Glomerular visceral epithelial cell (primary cell): ENCODE data around the gene NT5DC3.

Source experiments
- DNase-seq: peaks from one replicate; pipeline ENCODE4 v3.0.0-alpha.2; 2016; ENCODE audit errors: extremely low spot score

NT5DC3 gene

GRCh38 chr12:103833095-103833775 lies 7.8 kb downstream of the NT5DC3 start:
- DNase-seq = no peak

DNA sequence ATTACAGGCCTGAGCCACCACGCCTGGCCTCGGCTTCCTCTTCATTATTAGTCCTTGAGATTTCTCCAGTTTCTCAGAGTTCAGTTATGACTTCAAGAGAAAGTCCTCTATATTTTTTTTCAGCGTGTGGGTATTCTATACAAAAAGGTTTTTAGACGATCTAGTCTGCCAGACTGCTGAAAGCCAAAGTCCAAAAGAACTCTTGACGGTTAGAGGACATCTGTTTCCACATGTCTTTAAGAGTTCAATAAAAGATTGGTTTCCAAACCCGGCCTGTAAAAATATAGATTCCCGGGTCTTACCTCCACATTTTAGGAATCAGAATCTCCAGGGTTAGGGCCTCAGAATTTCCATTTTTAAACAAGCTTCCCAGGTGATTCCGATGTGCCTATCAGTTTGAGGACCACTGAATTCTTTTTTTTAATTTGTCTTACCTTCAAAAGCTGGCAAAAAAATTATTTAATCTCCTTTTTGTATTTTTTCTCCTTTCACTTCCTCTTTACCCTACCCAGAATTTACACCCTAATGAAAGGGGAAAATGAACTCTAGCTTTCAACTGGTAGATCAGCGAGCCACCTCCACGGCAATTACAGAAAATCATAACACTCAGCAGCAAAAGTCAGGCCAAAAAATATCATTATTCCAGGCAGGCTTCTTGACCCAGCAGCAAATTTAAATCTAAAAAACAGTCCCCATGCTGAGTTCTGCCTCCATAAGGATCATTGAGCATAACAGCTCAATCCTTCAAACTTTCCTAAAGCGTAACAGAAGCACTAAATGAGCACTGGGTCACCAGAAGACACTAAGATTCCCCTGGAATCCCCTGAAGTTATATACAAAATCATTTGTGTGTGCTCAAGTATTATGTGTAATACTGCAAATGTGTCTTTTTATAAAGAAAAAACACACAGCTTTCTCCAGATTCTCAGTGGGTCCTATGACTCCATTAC lies 8.7 kb downstream of the NT5DC3 start:
- DNase-seq = no peak

DNA sequence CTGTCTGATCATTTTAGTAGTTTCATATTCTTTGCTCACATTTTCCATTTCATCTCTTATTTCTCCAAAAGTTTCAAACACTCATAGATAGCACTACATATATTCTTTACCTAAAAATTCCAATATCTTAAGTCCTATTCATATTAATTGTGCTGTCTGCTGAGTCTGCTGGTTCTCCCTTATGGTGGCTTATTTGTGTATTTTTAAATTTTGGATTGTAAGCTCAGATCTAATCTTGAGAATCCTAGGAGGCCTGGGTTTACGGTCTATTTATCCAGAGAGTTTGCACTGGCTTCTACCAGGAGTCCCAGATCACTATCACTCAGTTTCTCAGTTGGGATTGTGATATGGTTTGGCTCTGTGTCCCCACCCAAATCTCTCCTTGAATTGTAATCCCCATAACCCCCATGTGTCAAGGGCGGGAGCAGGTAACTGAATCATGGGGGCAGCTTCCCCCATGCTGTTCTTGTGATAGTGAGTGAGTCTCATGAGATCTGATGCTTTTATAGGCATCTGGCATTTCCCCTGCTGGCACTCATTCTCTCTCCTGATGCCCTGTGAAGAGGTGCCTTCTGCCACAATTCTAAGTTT lies 10.2 kb downstream of the NT5DC3 start:
- DNase-seq = no peak

DNA sequence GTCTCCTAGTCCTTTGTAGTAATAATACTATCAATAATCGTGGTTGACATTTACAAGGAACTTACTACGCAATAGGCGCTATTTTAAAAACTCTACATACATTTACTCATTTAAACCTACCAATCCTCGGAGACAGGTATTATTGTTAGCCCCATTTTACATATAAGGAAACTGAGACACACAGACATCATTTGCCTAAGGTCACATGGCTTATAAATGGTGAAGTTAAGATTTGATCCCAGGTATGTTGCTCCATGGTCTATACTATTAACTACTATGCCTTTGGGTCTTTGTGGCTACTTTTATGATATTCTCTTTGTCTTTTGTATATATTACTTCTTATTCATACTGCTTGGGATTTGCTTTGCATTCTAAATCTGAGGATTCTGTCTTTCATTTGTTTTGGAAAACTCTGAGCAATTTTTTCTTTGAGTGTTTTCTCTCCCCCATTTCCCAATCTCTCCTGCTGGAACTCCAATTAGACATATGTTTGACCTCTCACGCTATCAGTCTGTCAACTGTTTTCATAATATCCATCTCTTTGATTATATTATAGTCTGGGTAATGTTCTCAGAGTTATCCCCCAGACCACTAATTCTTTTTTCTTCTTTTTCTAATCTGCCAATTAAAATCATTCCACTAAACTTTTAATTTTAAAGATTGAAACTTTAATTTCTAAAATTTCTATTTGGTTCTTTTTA lies 10.9 kb downstream of the NT5DC3 start:
- no peak for DNase-seq

GRCh38 chr12:103829092-103829491 lies 11.9 kb downstream of the NT5DC3 start:
- no peak for DNase-seq

GRCh38 chr12:103827911-103828391 lies 13.1 kb downstream of the NT5DC3 start:
- DNase-seq = no peak

- DNase-seq = no peak
These were observed 16.2 kb downstream of the NT5DC3 start for GRCh38 chr12:103824845-103825244.

- DNase-seq = no peak
These were observed 16.7 kb downstream of the NT5DC3 start for GRCh38 chr12:103824290-103824689.

DNA sequence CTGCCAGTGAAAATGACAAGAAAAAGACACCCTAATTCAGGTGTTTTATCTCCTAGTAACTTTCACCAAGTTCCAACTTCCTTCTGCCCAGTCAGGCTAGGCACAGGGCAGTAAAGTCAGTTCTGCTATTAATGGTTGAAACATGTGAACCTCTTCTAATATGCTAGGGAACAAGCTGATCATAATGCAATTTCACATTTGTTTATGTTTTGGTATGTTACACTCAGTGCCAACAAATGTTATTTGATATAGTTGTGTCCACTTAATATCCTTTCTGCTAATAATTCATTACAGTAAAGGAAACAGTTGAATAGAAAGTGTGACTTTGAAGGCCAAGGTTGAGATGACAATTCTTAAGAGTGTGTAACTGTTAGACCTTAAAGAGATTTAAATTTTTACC lies 17.2 kb downstream of the NT5DC3 start:
- DNase-seq = no peak

DNA sequence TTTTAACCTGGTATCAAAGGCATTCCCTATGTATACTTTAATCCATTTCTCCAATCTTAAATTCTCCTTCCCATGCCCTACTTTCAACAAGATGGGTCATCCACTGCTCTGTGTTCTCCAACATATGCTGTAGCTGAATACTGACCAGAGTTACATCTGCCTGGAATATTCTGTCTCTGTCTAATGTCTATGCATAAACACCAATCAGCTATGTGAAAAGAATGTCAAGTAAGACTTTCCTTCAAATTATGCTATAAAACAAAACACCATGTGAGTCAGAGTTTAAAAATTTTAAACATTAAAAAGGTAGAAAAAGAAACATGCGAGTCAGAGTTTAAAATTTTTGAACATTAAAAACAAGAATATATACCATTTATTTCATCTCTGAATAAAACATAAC lies 19.3 kb downstream of the NT5DC3 start:
- DNase-seq = no peak

DNA sequence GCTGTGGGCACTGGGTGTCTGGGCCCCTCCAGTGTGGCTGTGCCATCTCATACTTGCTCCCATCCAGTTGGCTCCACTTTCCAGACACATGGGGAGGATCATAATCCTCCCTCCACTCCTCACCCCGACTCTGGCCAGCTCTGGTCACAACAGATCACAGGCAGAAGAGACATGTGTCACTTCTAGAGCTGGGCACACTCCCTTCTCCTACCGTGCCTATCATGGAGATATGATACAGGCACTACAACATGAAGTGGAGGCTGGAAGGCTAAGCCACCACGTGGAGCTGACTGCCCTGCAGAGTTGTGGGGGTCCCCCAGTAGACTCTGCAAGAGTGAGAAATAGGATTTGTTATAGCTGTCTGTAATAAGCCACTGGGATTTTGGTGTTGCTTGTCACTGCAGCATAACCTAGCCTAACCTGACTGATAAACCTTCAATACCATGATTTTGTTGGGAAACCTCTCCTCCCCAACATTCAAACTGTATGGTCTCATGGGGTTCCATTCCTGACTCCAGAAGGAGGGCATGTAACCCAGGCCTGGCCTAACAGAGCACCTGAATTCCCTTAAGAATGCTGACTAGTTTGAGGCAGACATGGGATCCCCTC lies 20.0 kb downstream of the NT5DC3 start:
- DNase-seq = no peak

GRCh38 chr12:103820361-103820760 lies 20.7 kb downstream of the NT5DC3 start:
- no peak for DNase-seq

- DNase-seq = no peak
These were observed 21.1 kb downstream of the NT5DC3 start for GRCh38 chr12:103819892-103820291.

DNA sequence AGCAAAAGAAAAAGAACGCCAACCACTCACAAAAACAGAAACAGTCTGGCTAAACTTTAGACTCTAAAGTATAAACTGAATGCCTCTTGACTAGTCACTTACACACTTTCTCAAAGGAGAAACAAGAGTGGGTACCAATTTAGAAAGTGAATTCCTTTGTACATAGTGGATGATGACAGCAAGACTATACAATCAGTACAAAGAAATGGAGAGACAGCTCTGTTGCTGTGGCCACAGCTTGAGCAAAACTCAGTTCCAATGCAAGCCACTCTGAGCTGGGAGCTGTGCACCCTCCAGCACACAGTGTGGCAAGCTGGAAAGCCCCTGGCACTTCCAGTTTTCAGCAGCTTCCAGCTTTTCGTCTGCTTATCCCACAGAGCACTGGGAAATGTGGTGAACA lies 21.7 kb downstream of the NT5DC3 start:
- DNase-seq = no peak

- DNase-seq = no peak
These were observed 23.2 kb downstream of the NT5DC3 start for GRCh38 chr12:103817791-103818190.

GRCh38 chr12:103816663-103817062 lies 24.4 kb downstream of the NT5DC3 start:
- DNase-seq = no peak

DNA sequence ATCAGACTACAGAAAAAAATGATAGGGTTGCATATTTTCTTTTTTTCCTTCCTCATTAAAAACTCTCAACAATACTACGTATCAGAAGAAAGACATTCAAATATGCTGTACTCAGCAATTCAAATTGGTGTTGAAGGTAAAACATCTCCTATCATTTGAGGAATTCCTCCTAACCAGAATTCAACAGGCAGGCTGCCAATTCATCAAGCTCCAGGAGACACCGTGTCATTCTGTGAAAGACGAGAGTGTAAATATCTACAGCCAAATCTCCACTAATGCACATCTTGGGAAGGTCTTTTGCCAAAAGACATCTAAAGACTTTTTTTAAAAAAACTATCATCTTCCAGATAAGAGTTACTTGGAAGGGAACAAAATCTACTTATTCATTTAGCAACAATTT lies 26.6 kb downstream of the NT5DC3 start:
- DNase-seq = peak; percentile 38

DNA sequence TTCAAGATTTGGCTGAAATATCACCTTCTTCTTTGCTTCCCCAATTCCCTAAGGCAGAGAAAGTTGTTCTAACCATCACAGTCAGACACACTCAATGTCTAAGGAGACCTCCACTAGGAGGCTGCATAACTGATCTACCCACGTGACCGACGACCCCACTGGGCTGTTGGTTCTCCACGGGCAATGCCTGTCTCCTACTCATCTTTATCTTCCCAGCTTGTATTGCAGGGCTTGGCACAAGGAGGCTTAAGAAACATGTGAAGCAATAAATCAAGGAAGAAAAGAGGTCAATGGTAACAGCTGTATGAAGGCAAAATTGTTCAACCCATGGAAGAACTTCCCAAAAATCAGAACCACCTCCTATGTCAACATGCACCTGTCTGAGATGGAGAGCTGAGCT lies 27.1 kb downstream of the NT5DC3 start:
- DNase-seq = no peak

DNA sequence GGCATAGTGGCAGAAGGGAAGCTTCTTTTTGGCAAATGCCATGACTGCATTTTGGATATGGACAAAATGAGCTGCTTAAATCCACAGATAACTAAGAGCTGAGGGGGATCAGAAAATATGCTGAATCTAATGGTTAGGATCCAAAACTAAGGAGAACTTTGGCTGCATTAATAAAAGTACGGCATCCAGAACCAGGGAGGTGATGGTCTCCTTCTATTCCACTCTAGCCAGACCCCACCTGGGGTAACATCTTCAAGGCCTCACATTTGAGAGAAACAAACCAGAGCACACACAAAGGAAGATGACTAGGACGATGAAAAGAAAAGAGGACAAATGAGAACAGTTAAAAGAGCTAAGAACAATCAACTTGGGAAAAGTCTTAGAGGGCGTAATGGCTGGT lies 27.6 kb downstream of the NT5DC3 start:
- no peak for DNase-seq

DNA sequence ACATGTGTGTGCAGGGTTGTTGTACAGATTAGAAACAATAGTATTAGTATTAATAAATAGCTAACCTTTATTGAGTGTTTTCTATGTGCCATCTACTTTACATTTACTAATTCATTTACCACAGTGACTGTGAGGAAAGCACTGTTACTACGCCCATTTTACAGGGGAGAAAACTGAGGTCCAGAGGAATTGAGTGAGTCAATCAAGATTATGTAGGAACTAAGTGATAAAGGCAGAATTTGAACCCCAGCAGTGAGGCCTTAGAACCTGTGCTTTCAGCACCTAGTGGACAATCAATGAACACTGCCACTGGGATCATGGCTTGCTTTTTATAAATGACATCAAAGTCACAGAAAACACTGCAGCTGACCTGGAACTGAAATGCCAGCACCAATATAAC lies 28.2 kb downstream of the NT5DC3 start:
- DNase-seq = no peak

DNA sequence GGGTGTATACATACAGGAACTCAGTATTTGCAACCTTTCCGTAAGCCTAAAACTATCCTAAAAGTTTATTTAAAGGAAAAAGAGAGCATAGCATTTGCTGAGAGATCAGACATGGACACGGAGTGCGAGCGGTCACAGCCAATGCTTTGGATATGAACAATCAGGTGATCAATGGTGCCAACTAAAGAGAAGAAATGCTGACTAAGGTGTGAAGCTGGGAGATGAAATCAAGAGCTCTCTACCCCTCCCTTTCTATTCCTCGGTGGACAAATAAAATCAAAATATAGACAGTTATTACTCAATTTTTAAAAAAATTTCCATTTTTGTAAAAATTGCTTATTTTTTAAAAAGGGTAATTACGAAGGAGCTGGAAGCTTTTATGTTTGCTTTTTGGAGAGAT lies 29.2 kb downstream of the NT5DC3 start:
- no peak for DNase-seq

DNA sequence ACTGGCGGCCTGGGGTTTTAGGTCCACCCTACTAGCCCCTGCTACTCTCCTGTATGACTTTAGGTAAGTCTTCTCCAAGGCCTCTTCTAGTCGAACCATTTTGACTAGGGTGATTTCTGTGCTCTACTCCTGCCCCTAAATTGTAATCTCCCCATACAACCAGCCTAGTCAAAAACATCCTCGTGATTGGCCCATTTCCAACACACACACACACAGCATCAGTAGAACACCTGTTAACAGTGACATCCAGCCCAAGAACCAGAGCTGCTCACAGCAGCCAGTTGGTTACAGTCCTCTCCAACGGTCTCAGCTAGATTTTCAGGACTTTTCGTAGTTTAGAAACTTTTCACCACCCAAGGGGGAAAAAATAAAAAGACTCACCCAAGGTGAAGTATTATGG lies 30.9 kb downstream of the NT5DC3 start:
- DNase-seq = no peak
